H1 (cell line): ENCODE results near the gene ACTN3. TPM values are rescaled to one million over a fixed set of nuclear protein-coding genes. Genes with fewer than 3 reads are reported as not detected.
"Not testable (repeated sequence)": the region's sequence is repeated elsewhere in the genome, so short reads cannot be mapped to it uniquely, and the experiment has no call there.

Source experiments
- CTCF ChIA-PET: fragments of 300-600 bp; sonication (Branson Sonifier 250); formaldehyde crosslinking; loops from one replicate; lab custom pipeline; 2021; ENCODE audit not compliant: partially characterized antibody; lab: Charles Lee
- POLR2A ChIA-PET: fragments of 300-600 bp; sonication (Branson Sonifier 250); formaldehyde crosslinking; loops from one replicate; lab custom pipeline; 2021; ENCODE audit warnings: inconsistent platforms; ENCODE audit not compliant: partially characterized antibody; lab: Charles Lee
- DNase-seq, 2 experiments: peaks; one replicate each; pipeline versions ENCODE4 v3.0.0 to v3.0.0-alpha.2; 2010 to 2022; ENCODE audit warnings: low spot score in 2 of 2, low read depth in 1 of 2, mixed read lengths in 1 of 2
- FAIRE-seq: peaks from 2 replicates; lab custom pipeline; 2011; peaks lifted over from hg19 to GRCh38; lab: Jason Lieb, UNC
- H2AFZ ChIP-seq: 2 replicates; pipeline ENCODE4 v1.8.1; 2012; ENCODE audit warnings: low read length, inconsistent platforms
- H2AK5ac ChIP-seq: 2 replicates; pipeline ENCODE4 v1.6.1; 2013; ENCODE audit warnings: low read depth, low read length
- H2BK120ac ChIP-seq: replicated peaks from 2 replicates; pipeline ENCODE3; 2013; ENCODE audit warnings: low read depth, low read length, inconsistent platforms
- H2BK12ac ChIP-seq: 2 replicates; pipeline ENCODE4 v1.6.1; 2013; ENCODE audit warnings: low read depth, low read length
- H2BK15ac ChIP-seq: 2 replicates; pipeline ENCODE4 v1.6.1; 2013; ENCODE audit warnings: low read length
- H2BK20ac ChIP-seq: 2 replicates; pipeline ENCODE4 v1.6.1; 2013; ENCODE audit warnings: low read length
- H2BK5ac ChIP-seq: 2 replicates; pipeline ENCODE4 v1.6.1; 2013; ENCODE audit warnings: low read depth, low read length
- H3K14ac ChIP-seq: 2 replicates; pipeline ENCODE4 v1.6.1; 2013; ENCODE audit warnings: inconsistent platforms; ENCODE audit not compliant: insufficient read length
- H3K18ac ChIP-seq: 2 replicates; pipeline ENCODE4 v1.6.1; 2013; ENCODE audit warnings: low read length; ENCODE audit errors: extremely low read depth
- H3K23ac ChIP-seq: 2 replicates; pipeline ENCODE4 v1.6.1; 2013; ENCODE audit warnings: inconsistent platforms; ENCODE audit not compliant: insufficient read length
- H3K23me2 ChIP-seq: 2 replicates; pipeline ENCODE4 v1.6.1; 2013; ENCODE audit warnings: low read depth, low read length
- H3K27ac ChIP-seq: 2 replicates; pipeline ENCODE4 v1.6.1; 2011; ENCODE audit warnings: low read depth, low read length, inconsistent platforms
- H3K27me3 ChIP-seq, 4 experiments: replicated peaks in 1 of 4; 1 replicate in 1 of 4; 2 replicates in 3 of 4; pipeline versions ENCODE4 v1.6.1 to v1.8.1; 2011 to 2013; ENCODE audit warnings: low read length in 3 of 4, mild to moderate bottlenecking in 3 of 4, inconsistent platforms in 2 of 4, mixed read lengths in 2 of 4, moderate library complexity in 1 of 4; ENCODE audit not compliant: control insufficient read depth in 3 of 4, insufficient read depth in 3 of 4; ENCODE audit errors: extremely low read depth in 1 of 4
- H3K36me3 ChIP-seq, 4 experiments: 2 replicates each; pipeline versions ENCODE4 v1.6.1 to v1.8.1; 2011 to 2013; ENCODE audit warnings: mild to moderate bottlenecking in 4 of 4, low read length in 3 of 4, moderate library complexity in 2 of 4, control low read depth in 1 of 4, inconsistent platforms in 1 of 4; ENCODE audit not compliant: insufficient read depth in 4 of 4, control insufficient read depth in 2 of 4
- H3K4ac ChIP-seq: replicated peaks from 2 replicates; pipeline ENCODE3; 2013; ENCODE audit warnings: low read length, low read depth, mixed read lengths, inconsistent platforms; ENCODE audit not compliant: insufficient read length
- H3K4me1 ChIP-seq, 4 experiments: replicated peaks in 1 of 4; 1 replicate in 1 of 4; 2 replicates in 3 of 4; pipeline versions ENCODE4 v1.6.1 to v1.8.1; 2011 to 2013; ENCODE audit warnings: low read length in 3 of 4, inconsistent platforms in 2 of 4, mixed read lengths in 1 of 4; ENCODE audit not compliant: insufficient read depth in 4 of 4, control insufficient read depth in 3 of 4
- H3K4me2 ChIP-seq, 2 experiments: 2 replicates each; pipeline versions ENCODE4 v1.6.1 to v1.8.1; 2011 to 2013; ENCODE audit warnings: low read depth in 2 of 2, low read length in 2 of 2, control low read depth in 1 of 2, inconsistent platforms in 1 of 2, mild to moderate bottlenecking in 1 of 2; ENCODE audit not compliant: insufficient read depth in 1 of 2
- H3K4me3 ChIP-seq, 4 experiments: fragments of 200-600, 300-600 bp in 1 of 4; sonication (generic), shearing (Covaris generic), sonication (Bioruptor Twin) in 1 of 4; 2 replicates each; pipeline versions ENCODE4 v1.5.1 to v1.8.1; 2011 to 2016; ENCODE audit warnings: low read length in 4 of 4, low read depth in 3 of 4, control low read depth in 2 of 4, inconsistent platforms in 2 of 4, mild to moderate bottlenecking in 2 of 4, mixed read lengths in 1 of 4, moderate library complexity in 1 of 4; ENCODE audit not compliant: insufficient read depth in 2 of 4; ENCODE audit errors: extremely low read depth in 1 of 4
- H3K56ac ChIP-seq: replicated peaks from 2 replicates; pipeline ENCODE3; 2013; ENCODE audit warnings: low read depth, mild to moderate bottlenecking, mixed read lengths, low read length, inconsistent platforms; ENCODE audit not compliant: insufficient read length
- H3K79me1 ChIP-seq: 2 replicates; pipeline ENCODE4 v1.6.1; 2013; ENCODE audit warnings: low read depth, low read length, control low read depth
- H3K79me2 ChIP-seq, 2 experiments: 2 replicates each; pipeline versions ENCODE4 v1.6.1 to v1.8.1; 2012 to 2013; ENCODE audit warnings: low read length in 2 of 2, mild to moderate bottlenecking in 2 of 2, inconsistent platforms in 1 of 2; ENCODE audit not compliant: insufficient read depth in 2 of 2, control insufficient read depth in 1 of 2
- H3K9ac ChIP-seq, 4 experiments: replicated peaks in 1 of 4; 1 replicate in 1 of 4; 2 replicates in 3 of 4; pipeline versions ENCODE4 v1.6.1 to v1.8.1; 2011 to 2013; ENCODE audit warnings: low read depth in 3 of 4, low read length in 3 of 4, control low read depth in 2 of 4, mild to moderate bottlenecking in 2 of 4, moderate library complexity in 2 of 4, inconsistent platforms in 1 of 4; ENCODE audit errors: extremely low read depth in 1 of 4
- H3K9me3 ChIP-seq, 2 experiments: 2 replicates each; pipeline versions ENCODE4 v1.6.1 to v1.8.1; 2012 to 2013; ENCODE audit warnings: mild to moderate bottlenecking in 2 of 2, moderate library complexity in 2 of 2, control low read depth in 1 of 2, inconsistent platforms in 1 of 2, low read depth in 1 of 2, low read length in 1 of 2, mixed read lengths in 1 of 2; ENCODE audit not compliant: insufficient read depth in 2 of 2
- H4K20me1 ChIP-seq, 2 experiments: replicated peaks in 1 of 2; 2 replicates each; pipeline versions ENCODE3 to v1.8.1; 2011 to 2013; ENCODE audit warnings: inconsistent platforms in 2 of 2, low read length in 2 of 2, mild to moderate bottlenecking in 1 of 2; ENCODE audit not compliant: insufficient read depth in 2 of 2, control insufficient read depth in 1 of 2
- H4K5ac ChIP-seq: 2 replicates; pipeline ENCODE4 v1.6.1; 2013; ENCODE audit warnings: low read length, low read depth, mixed read lengths, inconsistent platforms; ENCODE audit not compliant: insufficient read length
- H4K8ac ChIP-seq: 2 replicates; pipeline ENCODE4 v1.8.0; 2013; ENCODE audit warnings: mild to moderate bottlenecking, moderate library complexity, low read length, inconsistent platforms; ENCODE audit not compliant: insufficient read depth; ENCODE audit errors: extremely low read depth
- H4K91ac ChIP-seq: replicated peaks from 2 replicates; pipeline ENCODE3; 2013; ENCODE audit warnings: low read length, mixed read lengths, inconsistent platforms; ENCODE audit not compliant: insufficient read length
- WGBS, 2 experiments: shearing (Covaris generic) in 1 of 2; methylation state at CpG; one replicate each; pipeline versions ENCODE4 v1.1.6 to v1.1.7; 2013 to 2015; ENCODE audit warnings: low lambda C conversion rate in 2 of 2, mixed read lengths in 2 of 2, inconsistent platforms in 1 of 2, low coverage in 1 of 2, missing lambda C conversion rate in 1 of 2; ENCODE audit not compliant: insufficient replicate concordance in 2 of 2, insufficient coverage in 1 of 2, insufficient read length in 1 of 2; ENCODE audit errors: extremely low coverage in 1 of 2, missing lambda C conversion rate in 1 of 2; 5-methylcytosine and 5-hydroxymethylcytosine counted together
- polyA plus RNA-seq, 7 experiments: library from polyadenylated mRNA; depleted of rRNA in 3 of 7; stranded (reverse) in 5 of 7; unstranded in 2 of 7; fragments of >200 nt in 5 of 7; fragments of 200-250 nt in 2 of 7; gene quantifications; 1 replicate in 5 of 7; 2 replicates in 1 of 7; 4 replicates in 1 of 7; pipeline versions ENCODE4 v1.2.1 to v1.2.3, GENCODE V29; 2011 to 2013; ENCODE audit warnings: missing spikeins in 2 of 7, mixed read lengths in 2 of 7
- total RNA-seq: library from RNA; stranded (reverse); fragmentation: NEBNext Ultra II Directional; extraction: Animal tissue kit (Norgen Biotek cat#: 25700); gene quantifications from 2 replicates; pipeline ENCODE4 v1.2.1, GENCODE V29; 2021

Gene ACTN3
- total and polyA plus RNA-seq, 2 of the 8 experiments (the other 6 are each of a cell fraction or from before 2014, with no cell fraction given): 30.8 to 36.7 TPM

GRCh38 chr11:66585447-66585846 lies 38.7 kb downstream of the ACTN3 start:
- CTCF ChIA-PET: interaction anchor here (1.2 kb wide), 1 partner anchor 38 kb away, joined by 5 read pairs; no protein-coding TSS in a partner anchor
- H3K4me3 ChIP-seq, H3K79me1 ChIP-seq, H3K36me3 ChIP-seq, H4K5ac ChIP-seq, H4K20me1 ChIP-seq, H4K91ac ChIP-seq, H2BK5ac ChIP-seq, H2BK120ac ChIP-seq, H3K14ac ChIP-seq, H2BK15ac ChIP-seq, H3K9ac ChIP-seq, H3K4me1 ChIP-seq, H2BK20ac ChIP-seq, H3K4me2 ChIP-seq, H2AFZ ChIP-seq, H3K23me2 ChIP-seq, H3K4ac ChIP-seq, H2BK12ac ChIP-seq, H3K23ac ChIP-seq, H3K27me3 ChIP-seq, H3K27ac ChIP-seq, H2AK5ac ChIP-seq, H3K79me2 ChIP-seq, DNase-seq, H3K56ac ChIP-seq, H4K8ac ChIP-seq, H3K18ac ChIP-seq, FAIRE-seq: not testable (repeated sequence)
- peaks cover 5 to 10% of the 10 kb centered on the region in 2 experiments; a peak in 2 of 4 replicates for H3K9me3 ChIP-seq
- 94% methylated on average over 1 of the region's 1 CpG; no CpG with 5 or more reads in 1 of the 2 experiments for WGBS, 2 experiments
- POLR2A ChIA-PET: interaction anchor here (6.8 kb wide), 1 partner anchor 17 kb away, joined by 51 read pairs; the partner anchor contains the start of gene CTSF
